Nephron (organoid): ENCODE data around the gene TBL1X.
A peak's percentile ranks its signal among the peaks of the same experiment; 100 is the strongest.

Experiments
- H3K27ac Mint-ChIP-seq, 3 experiments: 2 replicates each; pipeline ENCODE4 v1.8.0; 2020; ENCODE audit warnings: mixed read lengths in 3 of 3, mild to moderate bottlenecking in 2 of 3, moderate library complexity in 1 of 3
- H3K27me3 Mint-ChIP-seq: 2 replicates; pipeline ENCODE4 v1.8.0; 2021; ENCODE audit warnings: low read depth, mild to moderate bottlenecking, moderate library complexity, mixed read lengths
- H3K36me3 Mint-ChIP-seq: 2 replicates; pipeline ENCODE4 v1.8.0; 2020; ENCODE audit warnings: low read depth, mixed read lengths
- H3K4me1 Mint-ChIP-seq: 2 replicates; pipeline ENCODE4 v1.8.0; 2020; ENCODE audit warnings: mixed read lengths
- H3K4me3 Mint-ChIP-seq, 3 experiments: 2 replicates each; pipeline ENCODE4 v1.8.0; 2020; ENCODE audit warnings: mild to moderate bottlenecking in 3 of 3, mixed read lengths in 3 of 3, moderate library complexity in 2 of 3
- H3K9me3 Mint-ChIP-seq: 2 replicates; pipeline ENCODE4 v1.8.0; 2020; ENCODE audit warnings: mixed read lengths
- CTCF ChIP-seq, 3 experiments: fragments of 200-600 bp; sonication (generic); IDR thresholded peaks; one replicate each; pipeline ENCODE4 v1.5.0; 2021; ENCODE audit warnings: antibody characterized with exemption in 3 of 3; ENCODE audit not compliant: unreplicated experiment in 3 of 3

Gene TBL1X

DNA sequence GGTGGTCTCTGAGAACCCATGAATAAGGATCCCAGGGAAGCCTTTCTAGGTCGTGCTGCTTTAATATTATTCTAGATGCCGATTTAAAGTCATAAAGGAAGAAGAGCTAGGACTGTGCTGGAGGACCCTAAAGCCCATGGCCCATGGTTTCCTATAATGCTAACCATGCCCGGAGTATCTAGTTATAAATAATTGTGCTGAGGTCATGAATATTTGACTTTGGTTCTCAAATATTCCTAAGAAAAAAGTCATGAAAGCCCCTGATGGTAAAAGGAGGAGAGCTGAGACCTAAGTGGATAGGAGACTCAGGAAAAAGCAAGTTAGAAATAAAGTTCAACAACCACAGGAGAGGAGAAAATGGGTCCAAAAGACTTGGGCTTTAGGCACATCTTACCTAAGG lies 132.0 kb downstream of the TBL1X start:
- H3K4me1 Mint-ChIP-seq = no peaks in the 10 kb centered on the region
- H3K27ac Mint-ChIP-seq = no peak overlapping the region
- H3K4me3 Mint-ChIP-seq = no peak overlapping the region
- H3K9me3 Mint-ChIP-seq = peaks cover 16% of the 10 kb centered on the region
- peaks cover 18% of the 10 kb centered on the region for H3K36me3 Mint-ChIP-seq
- TF ChIP-seq CTCF (IDR thresholded peaks at IDR 0.05; ENCODE audit: unreplicated experiment in 3 of 3) = no peak
- no peaks in the 10 kb centered on the region for H3K27me3 Mint-ChIP-seq

DNA sequence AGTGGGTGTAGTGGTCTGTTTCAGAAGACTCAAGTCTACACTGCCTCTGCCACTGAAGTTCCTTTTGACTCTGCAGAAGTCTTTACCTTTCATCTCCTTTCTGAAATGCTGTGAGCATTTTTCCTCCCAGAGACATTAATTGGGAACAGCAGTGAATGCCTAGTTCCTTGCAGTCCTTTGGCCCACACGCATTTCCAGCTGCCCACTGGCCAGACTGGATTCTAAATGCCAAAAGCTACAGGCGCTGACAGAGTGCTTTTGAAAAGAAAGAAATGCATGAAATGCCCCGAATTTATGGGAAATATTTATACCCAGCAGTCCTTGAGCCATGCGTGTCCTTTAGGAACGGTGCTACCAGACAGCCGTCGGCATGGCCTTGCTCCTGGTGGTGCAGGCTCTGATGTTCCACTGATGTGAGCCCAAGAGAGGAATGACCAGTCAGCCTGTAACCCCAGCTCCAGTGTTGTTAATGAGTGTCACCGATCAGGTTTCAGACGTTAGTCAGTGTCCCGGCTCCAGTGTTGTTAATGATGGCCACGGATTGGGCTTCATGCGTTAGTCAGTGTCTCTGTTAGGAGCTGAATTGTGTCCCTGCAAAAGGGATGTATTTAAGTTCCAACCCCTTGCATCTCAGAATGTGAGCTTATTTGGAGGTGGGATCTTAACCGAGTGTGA lies 132.6 kb downstream of the TBL1X start:
- H3K27ac Mint-ChIP-seq = peak overlapping the region in 1 of 3 experiments; percentile 6
- H3K36me3 Mint-ChIP-seq = peaks cover 12% of the 10 kb centered on the region
- H3K4me1 Mint-ChIP-seq = no peaks in the 10 kb centered on the region
- H3K27me3 Mint-ChIP-seq = no peaks in the 10 kb centered on the region
- H3K4me3 Mint-ChIP-seq = no peak overlapping the region
- TF ChIP-seq CTCF (IDR thresholded peaks at IDR 0.05; ENCODE audit: unreplicated experiment in 3 of 3) = no peak
- peaks cover 12% of the 10 kb centered on the region for H3K9me3 Mint-ChIP-seq

GRCh38 chrX:9598344-9598743 lies 133.5 kb downstream of the TBL1X start:
- Mint-ChIP-seq H3K4me3 (no peak overlapping the region), H3K27ac (no peak overlapping the region), H3K9me3 (peaks cover 8% of the 10 kb centered on the region), H3K27me3 (no peaks in the 10 kb centered on the region), H3K36me3 (peaks cover 6% of the 10 kb centered on the region), H3K4me1 (no peaks in the 10 kb centered on the region)
- TF ChIP-seq CTCF (IDR thresholded peaks at IDR 0.05; ENCODE audit: unreplicated experiment in 3 of 3) = no peak

- Mint-ChIP-seq H3K27ac (peak overlapping the region; percentile 91 to 98 (median 96)), H3K27me3 (peaks cover 8% of the 10 kb centered on the region), H3K4me3 (peak overlapping the region in 1 of 3 experiments; percentile 28), H3K9me3 (peaks cover 9% of the 10 kb centered on the region), H3K36me3 (peaks cover 16% of the 10 kb centered on the region), H3K4me1 (peaks cover 25% of the 10 kb centered on the region)
- TF ChIP-seq CTCF (IDR thresholded peaks at IDR 0.05; ENCODE audit: unreplicated experiment in 3 of 3) = no peak
These were observed 139.5 kb downstream of the TBL1X start for GRCh38 chrX:9604111-9604907.

DNA sequence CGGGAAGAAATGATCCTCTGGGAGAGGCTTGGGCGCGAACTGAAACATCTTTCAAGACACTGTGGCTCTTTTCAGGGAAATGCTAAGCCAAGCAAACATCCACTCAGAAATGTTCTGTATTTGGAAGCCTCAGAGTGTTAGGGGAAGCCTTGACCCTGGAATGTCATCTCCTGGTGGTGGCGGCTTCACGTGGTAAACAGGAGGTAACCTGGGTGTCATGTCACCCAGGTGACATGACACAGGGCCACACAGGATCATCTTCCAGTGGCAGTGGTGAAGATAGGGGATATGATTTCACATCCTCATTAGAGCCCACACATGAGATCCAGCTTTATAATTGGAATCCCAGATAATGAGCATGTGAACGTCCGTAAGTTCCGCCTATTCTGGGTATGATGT lies 140.0 kb downstream of the TBL1X start:
- TF ChIP-seq CTCF (IDR thresholded peaks at IDR 0.05; ENCODE audit: unreplicated experiment in 3 of 3) = no peak

More for the DNA sequence above, 140.0 kb downstream of the TBL1X start:
- peaks cover 3% of the 10 kb centered on the region for H3K9me3 Mint-ChIP-seq
- peaks cover 31% of the 10 kb centered on the region for H3K4me1 Mint-ChIP-seq
- no peak overlapping the region for H3K4me3 Mint-ChIP-seq
- peak overlapping the region; percentile 91 to 98 (median 96) for H3K27ac Mint-ChIP-seq
- peaks cover 14% of the 10 kb centered on the region for H3K36me3 Mint-ChIP-seq
- H3K27me3 Mint-ChIP-seq = peaks cover 8% of the 10 kb centered on the region
